CD4-positive, alpha-beta T cell treated with Interleukin-17A for 4 hours (primary cell): ENCODE results near the gene PPP1R9A.

Source experiments
- DNase-seq: peaks from one replicate; pipeline ENCODE4 v3.0.0-alpha.2; 2020; ENCODE audit warnings: mixed read lengths

PPP1R9A gene

GRCh38 chr7:95041031-95041430 lies 133.6 kb downstream of the PPP1R9A start:
- DNase-seq = no peak

- DNase-seq = no peak
Measured at GRCh38 chr7:95045236-95045923, 138.0 kb downstream of the PPP1R9A start.

- no peak for DNase-seq
Measured at GRCh38 chr7:95046494-95047240, 139.3 kb downstream of the PPP1R9A start.

- DNase-seq = no peak
Measured at GRCh38 chr7:95047291-95047690, 139.9 kb downstream of the PPP1R9A start.

GRCh38 chr7:95052566-95053094 lies 145.2 kb downstream of the PPP1R9A start:
- no peak for DNase-seq

- DNase-seq = no peak
Measured at GRCh38 chr7:95054386-95054785, 147.0 kb downstream of the PPP1R9A start.

GRCh38 chr7:95055295-95055694 lies 147.9 kb downstream of the PPP1R9A start:
- no peak for DNase-seq

- DNase-seq = no peak
Measured at GRCh38 chr7:95056107-95056739, 148.8 kb downstream of the PPP1R9A start.

GRCh38 chr7:95056901-95057300 lies 149.5 kb downstream of the PPP1R9A start:
- no peak for DNase-seq

- DNase-seq = no peak
Measured at GRCh38 chr7:95059842-95060313, 152.5 kb downstream of the PPP1R9A start.

- no peak for DNase-seq
Measured at GRCh38 chr7:95062901-95063300, 155.5 kb downstream of the PPP1R9A start.

GRCh38 chr7:95066737-95067530 lies 159.5 kb downstream of the PPP1R9A start:
- DNase-seq = no peak

- DNase-seq = no peak
Measured at GRCh38 chr7:95088536-95089215, 181.3 kb downstream of the PPP1R9A start.

- no peak for DNase-seq
Measured at GRCh38 chr7:95089414-95090315, 182.3 kb downstream of the PPP1R9A start.

- no peak for DNase-seq
Measured at GRCh38 chr7:95092324-95092723, 184.9 kb downstream of the PPP1R9A start.

GRCh38 chr7:95095259-95095965 lies 188.0 kb downstream of the PPP1R9A start:
- DNase-seq = no peak

GRCh38 chr7:95095966-95096540 lies 188.7 kb downstream of the PPP1R9A start:
- no peak for DNase-seq

- no peak for DNase-seq
Measured at GRCh38 chr7:95097291-95097690, 189.9 kb downstream of the PPP1R9A start.

GRCh38 chr7:95097851-95098250 lies 190.5 kb downstream of the PPP1R9A start:
- DNase-seq = no peak

- DNase-seq = no peak
Measured at GRCh38 chr7:95099106-95099505, 191.7 kb downstream of the PPP1R9A start.
